Measurements from ENCODE around the gene SLC26A2.
"Not testable (repeated sequence)": the region's sequence is repeated elsewhere in the genome, so short reads cannot be mapped to it uniquely, and the experiment has no call there.

The SLC26A2 gene

GRCh38 chr5:149936044-149936699 is 24.4 kb upstream of the SLC26A2 start:
- DNase-seq (ENCODE audit: insufficient read length, low spot score) (no peak), FAIRE-seq (no peak)

- no peak for FAIRE-seq
- DNase-seq (ENCODE audit: insufficient read length, low spot score), result no peak
Measured at GRCh38 chr5:149936700-149937091, 23.9 kb upstream of the SLC26A2 start.

GRCh38 chr5:149937610-149938009 is 22.9 kb upstream of the SLC26A2 start:
- FAIRE-seq (no peak), DNase-seq (ENCODE audit: insufficient read length, low spot score) (no peak)

- FAIRE-seq (no peak), DNase-seq (ENCODE audit: insufficient read length, low spot score) (no peak)
Measured at GRCh38 chr5:149938279-149938678, 22.3 kb upstream of the SLC26A2 start.

GRCh38 chr5:149938791-149939358 is 21.7 kb upstream of the SLC26A2 start:
- no peak for FAIRE-seq
- no peak for DNase-seq (ENCODE audit: insufficient read length, low spot score)

- DNase-seq (ENCODE audit: insufficient read length, low spot score), result no peak
- FAIRE-seq, result no peak
Measured at GRCh38 chr5:149939546-149939945, 21.0 kb upstream of the SLC26A2 start.

- DNase-seq (ENCODE audit: insufficient read length, low spot score) (no peak), FAIRE-seq (no peak)
Measured at GRCh38 chr5:149940077-149940574, 20.4 kb upstream of the SLC26A2 start.

GRCh38 chr5:149940941-149941644 is 19.5 kb upstream of the SLC26A2 start:
- DNase-seq (ENCODE audit: insufficient read length, low spot score), result no peak

GRCh38 chr5:149941795-149942194 is 18.8 kb upstream of the SLC26A2 start:
- DNase-seq (ENCODE audit: insufficient read length, low spot score), result no peak
- FAIRE-seq, result no peak

More at GRCh38 chr5:149940941-149941644, 19.5 kb upstream of the SLC26A2 start:
- FAIRE-seq, result no peak

- DNase-seq (ENCODE audit: insufficient read length, low spot score), result no peak
- no peak for FAIRE-seq
Measured at GRCh38 chr5:149942199-149942598, 18.4 kb upstream of the SLC26A2 start.

GRCh38 chr5:149942741-149943169 is 17.8 kb upstream of the SLC26A2 start:
- DNase-seq (ENCODE audit: insufficient read length, low spot score); FAIRE-seq: not testable (repeated sequence)

GRCh38 chr5:149943177-149943949 is 17.2 kb upstream of the SLC26A2 start:
- FAIRE-seq; DNase-seq (ENCODE audit: insufficient read length, low spot score): not testable (repeated sequence)

GRCh38 chr5:149944666-149945065 is 15.9 kb upstream of the SLC26A2 start, which contains the start of gene PDE6A:
PDE6A (minus strand) TSS chr5:149944793; CDS start chr5:149944673, 120 bp downstream.
- FAIRE-seq (no peak), DNase-seq (ENCODE audit: insufficient read length, low spot score) (no peak)

GRCh38 chr5:149946118-149946517 is 14.4 kb upstream of the SLC26A2 start:
- DNase-seq (ENCODE audit: insufficient read length, low spot score) (no peak), FAIRE-seq (no peak)

- FAIRE-seq (no peak), DNase-seq (ENCODE audit: insufficient read length, low spot score) (no peak)
Measured at GRCh38 chr5:149948993-149949392, 11.6 kb upstream of the SLC26A2 start.

GRCh38 chr5:149951138-149951749 is 9.3 kb upstream of the SLC26A2 start:
- DNase-seq (ENCODE audit: insufficient read length, low spot score), result no peak
- FAIRE-seq, result no peak

GRCh38 chr5:149953436-149954121 is 7.0 kb upstream of the SLC26A2 start:
- DNase-seq (ENCODE audit: insufficient read length, low spot score) (no peak), FAIRE-seq (no peak)

- FAIRE-seq, result no peak
- DNase-seq (ENCODE audit: insufficient read length, low spot score), result no peak
Measured at GRCh38 chr5:149954798-149955197, 5.8 kb upstream of the SLC26A2 start.

- no peak for FAIRE-seq
- DNase-seq (ENCODE audit: insufficient read length, low spot score), result no peak
Measured at GRCh38 chr5:149956685-149957084, 3.9 kb upstream of the SLC26A2 start.

GRCh38 chr5:149957855-149958254 is 2.7 kb upstream of the SLC26A2 start:
- DNase-seq (ENCODE audit: insufficient read length, low spot score) (no peak), FAIRE-seq (no peak)
